ENCODE data around the gene TRERF1.
"Not testable (repeated sequence)": the region's sequence is repeated elsewhere in the genome, so short reads cannot be mapped to it uniquely, and the experiment has no call there.

TRERF1 gene

DNA sequence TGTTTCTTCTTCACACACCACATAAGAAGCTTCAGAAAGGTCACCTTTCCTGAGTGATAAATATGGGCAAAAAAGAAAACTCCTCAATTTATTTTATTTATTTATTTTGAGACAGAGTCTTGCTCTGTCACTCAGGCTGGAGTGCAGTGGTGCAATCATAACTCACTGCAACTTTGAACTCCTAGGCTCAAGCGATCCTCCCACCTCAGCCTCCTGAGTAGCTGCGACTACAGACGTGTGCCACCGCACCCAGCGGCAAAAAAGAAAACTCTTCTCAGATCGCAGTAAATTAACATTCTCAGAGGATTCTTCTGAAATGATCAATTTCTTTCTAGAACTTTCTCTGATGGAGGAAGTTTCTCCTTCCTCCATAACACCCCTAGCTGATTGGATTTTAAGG, 111.2 kb downstream of the TRERF1 start:
- FAIRE-seq (no peak), DNase-seq (ENCODE audit: insufficient read length) (no peak)
- no peak for TF ChIP-seq POLR2AphosphoS5 (IDR thresholded peaks at IDR 0.05; ENCODE audit: low read depth, low read length)

DNA sequence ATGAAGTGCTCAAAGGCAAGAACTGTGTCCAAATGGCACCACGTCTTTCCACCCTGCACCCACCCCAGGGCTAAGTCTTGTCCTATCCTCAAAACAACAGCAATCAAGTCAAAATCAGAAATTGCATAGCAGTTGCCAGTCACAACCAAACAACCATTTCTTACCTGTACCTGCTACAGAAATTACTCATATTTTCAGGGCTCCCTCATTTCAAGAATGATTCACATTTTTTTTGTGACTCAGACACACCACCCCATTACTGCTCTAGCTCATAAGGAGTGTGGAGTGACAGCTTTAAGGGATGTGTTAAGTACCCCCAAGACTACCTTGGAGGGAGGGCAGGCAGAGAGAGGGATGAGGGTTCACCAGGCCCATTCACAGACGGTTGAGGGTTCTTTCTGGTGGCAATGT, 111.7 kb downstream of the TRERF1 start:
- TF ChIP-seq POLR2AphosphoS5 (IDR thresholded peaks at IDR 0.05; ENCODE audit: low read depth, low read length) (no peak), POLR2A (IDR thresholded peaks at IDR 0.05; ENCODE audit: low read depth, low read length) (no peak), TAF1 (IDR thresholded peaks at IDR 0.05; ENCODE audit: borderline replicate concordance, low read depth, low read length) (no peak)
- DNase-seq (ENCODE audit: insufficient read length): peak; percentile 47
- FAIRE-seq: peak; percentile 83

DNA sequence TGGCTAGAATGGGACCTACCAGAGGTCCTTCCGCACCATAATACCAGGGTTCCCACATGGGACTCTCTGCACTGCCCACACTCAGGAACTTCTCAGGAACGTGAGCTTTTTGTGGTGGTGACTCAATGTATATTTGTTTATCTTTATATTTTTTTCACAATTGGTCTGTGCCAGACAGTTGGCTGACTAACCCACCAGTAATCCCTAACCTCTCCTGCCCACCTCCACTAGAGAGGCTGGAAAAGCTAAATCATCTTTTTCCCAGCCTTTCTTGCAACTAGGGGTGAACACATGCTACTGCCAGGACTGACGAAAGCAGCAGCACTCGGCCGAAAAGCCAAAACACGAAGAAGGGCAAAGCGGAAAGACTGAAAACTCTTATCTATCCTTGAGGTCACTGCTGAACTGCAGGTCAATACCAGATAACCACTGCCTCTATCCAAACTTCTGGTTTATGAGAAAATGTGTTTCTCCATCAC, 112.9 kb downstream of the TRERF1 start:
- FAIRE-seq: no peak
- no peak for DNase-seq (ENCODE audit: insufficient read length)
- TF ChIP-seq POLR2A (IDR thresholded peaks at IDR 0.05; ENCODE audit: low read depth, low read length) (no peak), POLR2AphosphoS5 (IDR thresholded peaks at IDR 0.05; ENCODE audit: low read depth, low read length) (no peak), TAF1 (IDR thresholded peaks at IDR 0.05; ENCODE audit: borderline replicate concordance, low read depth, low read length) (no peak)

DNA sequence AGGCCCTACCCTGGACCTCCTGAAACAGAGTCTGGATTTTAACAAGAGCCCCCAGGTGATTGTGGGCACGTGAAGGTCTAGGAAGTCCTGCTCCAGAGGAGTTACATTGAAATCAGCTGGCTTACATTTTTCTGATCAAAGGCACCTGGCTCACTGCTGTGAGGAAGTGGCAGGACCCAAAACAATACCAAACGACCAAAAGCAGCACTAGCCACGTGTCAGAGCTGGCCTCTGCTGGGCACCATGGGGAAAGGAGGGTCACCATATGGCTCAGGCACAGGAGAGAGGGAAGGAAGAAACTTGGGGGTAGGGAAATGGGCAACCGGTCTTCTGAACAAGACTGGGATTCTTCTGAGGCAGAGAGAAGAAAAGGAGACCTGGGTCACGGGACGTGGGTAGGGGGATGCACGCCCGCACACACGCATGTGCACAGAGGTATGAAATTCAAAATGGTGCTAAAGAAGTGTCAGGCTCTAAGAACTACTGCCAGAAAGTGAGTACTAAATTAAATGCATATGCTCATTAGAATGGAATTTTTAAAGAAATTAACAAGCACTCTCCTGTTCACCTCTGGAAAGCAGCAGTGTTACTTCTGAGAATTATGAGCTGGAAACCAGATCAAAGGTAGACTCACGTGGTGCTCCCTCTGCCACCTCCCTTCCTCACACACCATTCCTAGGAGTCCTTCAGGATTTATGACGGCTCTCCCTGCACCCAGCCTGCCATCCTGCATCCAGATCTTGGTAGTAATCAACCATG, 113.6 kb downstream of the TRERF1 start:
- no peak for TF ChIP-seq POLR2AphosphoS5 (IDR thresholded peaks at IDR 0.05; ENCODE audit: low read depth, low read length)
- TF ChIP-seq POLR2A (IDR thresholded peaks at IDR 0.05; ENCODE audit: low read depth, low read length): no peak
- no peak for TF ChIP-seq TAF1 (IDR thresholded peaks at IDR 0.05; ENCODE audit: borderline replicate concordance, low read depth, low read length)
- DNase-seq (ENCODE audit: insufficient read length) (no peak), FAIRE-seq (no peak)

DNA sequence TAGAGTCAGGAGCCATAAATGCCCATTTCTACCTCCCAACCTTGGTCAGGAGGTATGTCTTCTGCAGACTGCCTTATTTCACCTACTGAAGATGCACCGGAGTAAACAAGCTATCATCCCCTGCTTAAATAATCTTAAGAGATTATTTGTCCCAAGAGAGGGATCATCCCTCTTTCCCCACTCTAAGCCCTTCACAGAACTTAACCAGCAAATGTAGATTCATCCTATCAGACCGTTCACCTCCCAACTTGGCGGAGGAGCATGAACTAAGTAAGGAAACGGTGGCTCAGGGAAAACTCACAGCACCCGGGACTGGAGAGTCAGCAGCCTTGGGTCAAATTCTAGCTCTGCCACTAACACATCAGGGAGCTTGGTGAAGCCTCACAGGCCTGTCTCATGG, 115.3 kb downstream of the TRERF1 start:
- FAIRE-seq (no peak), DNase-seq (ENCODE audit: insufficient read length) (no peak)
- TF ChIP-seq POLR2A (IDR thresholded peaks at IDR 0.05; ENCODE audit: low read depth, low read length) (no peak), POLR2AphosphoS5 (IDR thresholded peaks at IDR 0.05; ENCODE audit: low read depth, low read length) (no peak), TAF1 (IDR thresholded peaks at IDR 0.05; ENCODE audit: borderline replicate concordance, low read depth, low read length) (no peak)

GRCh38 chr6:42335896-42336295, 115.8 kb downstream of the TRERF1 start:
- no peak for TF ChIP-seq POLR2AphosphoS5 (IDR thresholded peaks at IDR 0.05; ENCODE audit: low read depth, low read length)
- no peak for TF ChIP-seq TAF1 (IDR thresholded peaks at IDR 0.05; ENCODE audit: borderline replicate concordance, low read depth, low read length)
- no peak for TF ChIP-seq POLR2A (IDR thresholded peaks at IDR 0.05; ENCODE audit: low read depth, low read length)
- DNase-seq (ENCODE audit: insufficient read length) (no peak), FAIRE-seq (no peak)

GRCh38 chr6:42334870-42335269, 116.9 kb downstream of the TRERF1 start:
- no peak for TF ChIP-seq TAF1 (IDR thresholded peaks at IDR 0.05; ENCODE audit: borderline replicate concordance, low read depth, low read length)
- no peak for TF ChIP-seq POLR2A (IDR thresholded peaks at IDR 0.05; ENCODE audit: low read depth, low read length)
- DNase-seq (ENCODE audit: insufficient read length) (no peak), FAIRE-seq (no peak)

DNA sequence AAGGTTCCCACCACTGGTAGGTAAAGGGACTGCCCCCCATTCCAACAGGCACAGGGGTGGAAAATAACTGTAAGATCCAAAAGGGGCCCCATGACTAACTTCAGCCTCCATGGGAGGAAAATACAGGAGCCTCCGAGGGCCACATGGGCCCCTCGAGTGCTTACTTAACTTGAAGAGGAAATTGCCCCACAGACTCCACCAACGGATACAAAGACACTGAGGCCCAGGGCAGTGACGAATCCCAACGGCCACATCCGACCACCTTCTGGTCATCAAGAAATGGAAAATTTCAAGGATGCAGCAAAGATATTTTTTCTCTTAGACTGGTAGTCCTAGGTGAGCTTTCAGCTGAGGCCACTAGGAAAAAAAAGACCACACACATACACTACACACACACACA, 118.1 kb downstream of the TRERF1 start:
- FAIRE-seq: no peak
- no peak for DNase-seq (ENCODE audit: insufficient read length)
- TF ChIP-seq POLR2A (IDR thresholded peaks at IDR 0.05; ENCODE audit: low read depth, low read length) (no peak), TAF1 (IDR thresholded peaks at IDR 0.05; ENCODE audit: borderline replicate concordance, low read depth, low read length) (no peak)

GRCh38 chr6:42332916-42333315, 118.8 kb downstream of the TRERF1 start:
- TF ChIP-seq POLR2A (IDR thresholded peaks at IDR 0.05; ENCODE audit: low read depth, low read length) (no peak), POLR2AphosphoS5 (IDR thresholded peaks at IDR 0.05; ENCODE audit: low read depth, low read length) (no peak), TAF1 (IDR thresholded peaks at IDR 0.05; ENCODE audit: borderline replicate concordance, low read depth, low read length) (no peak)
- DNase-seq (ENCODE audit: insufficient read length) (no peak), FAIRE-seq (no peak)

DNA sequence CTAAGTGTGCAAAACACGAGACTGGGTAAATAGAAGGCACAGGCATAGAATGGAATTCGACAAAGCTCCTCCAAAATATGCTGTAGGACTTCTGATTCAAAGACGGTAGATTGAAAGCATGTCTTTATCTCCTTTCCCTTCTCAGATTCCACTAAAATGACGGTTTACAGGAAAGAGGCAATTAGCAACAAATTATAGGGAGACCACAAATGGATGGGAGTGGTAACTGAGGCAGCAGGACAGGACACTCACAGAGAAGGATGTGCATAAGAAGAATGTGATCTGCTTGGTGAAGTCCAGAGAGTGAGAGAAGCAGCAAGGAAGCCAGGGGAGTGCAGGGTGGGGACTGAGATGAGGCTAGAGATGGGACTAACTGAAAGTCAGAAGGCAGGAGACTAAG, 120.7 kb downstream of the TRERF1 start:
- FAIRE-seq: no peak
- no peak for DNase-seq (ENCODE audit: insufficient read length)
- TF ChIP-seq POLR2A (IDR thresholded peaks at IDR 0.05; ENCODE audit: low read depth, low read length): no peak
- TF ChIP-seq POLR2AphosphoS5 (IDR thresholded peaks at IDR 0.05; ENCODE audit: low read depth, low read length): no peak
- no peak for TF ChIP-seq TAF1 (IDR thresholded peaks at IDR 0.05; ENCODE audit: borderline replicate concordance, low read depth, low read length)

DNA sequence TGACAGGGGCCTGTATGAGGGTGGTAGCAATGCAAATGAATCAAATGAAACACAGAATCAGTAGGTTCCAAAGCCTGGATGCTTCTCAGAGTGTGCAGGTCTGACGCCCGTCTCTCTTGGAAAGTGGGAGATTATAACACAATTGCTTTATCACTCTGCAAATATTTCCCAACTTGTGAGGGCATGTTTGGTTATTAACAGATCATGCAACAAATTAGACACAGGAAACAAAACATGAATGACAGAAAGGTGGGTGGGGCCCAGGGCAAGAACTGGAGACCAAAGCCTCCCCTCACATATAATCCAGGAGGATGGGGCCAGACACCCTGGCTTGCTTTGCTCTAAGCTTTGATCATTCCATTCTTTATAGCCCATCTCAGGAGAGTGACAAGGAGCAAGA, 125.5 kb downstream of the TRERF1 start:
- TF ChIP-seq POLR2AphosphoS5 (IDR thresholded peaks at IDR 0.05; ENCODE audit: low read depth, low read length): no peak
- no peak for TF ChIP-seq POLR2A (IDR thresholded peaks at IDR 0.05; ENCODE audit: low read depth, low read length)
- TF ChIP-seq TAF1 (IDR thresholded peaks at IDR 0.05; ENCODE audit: borderline replicate concordance, low read depth, low read length): no peak
- FAIRE-seq (no peak), DNase-seq (ENCODE audit: insufficient read length) (no peak)

DNA sequence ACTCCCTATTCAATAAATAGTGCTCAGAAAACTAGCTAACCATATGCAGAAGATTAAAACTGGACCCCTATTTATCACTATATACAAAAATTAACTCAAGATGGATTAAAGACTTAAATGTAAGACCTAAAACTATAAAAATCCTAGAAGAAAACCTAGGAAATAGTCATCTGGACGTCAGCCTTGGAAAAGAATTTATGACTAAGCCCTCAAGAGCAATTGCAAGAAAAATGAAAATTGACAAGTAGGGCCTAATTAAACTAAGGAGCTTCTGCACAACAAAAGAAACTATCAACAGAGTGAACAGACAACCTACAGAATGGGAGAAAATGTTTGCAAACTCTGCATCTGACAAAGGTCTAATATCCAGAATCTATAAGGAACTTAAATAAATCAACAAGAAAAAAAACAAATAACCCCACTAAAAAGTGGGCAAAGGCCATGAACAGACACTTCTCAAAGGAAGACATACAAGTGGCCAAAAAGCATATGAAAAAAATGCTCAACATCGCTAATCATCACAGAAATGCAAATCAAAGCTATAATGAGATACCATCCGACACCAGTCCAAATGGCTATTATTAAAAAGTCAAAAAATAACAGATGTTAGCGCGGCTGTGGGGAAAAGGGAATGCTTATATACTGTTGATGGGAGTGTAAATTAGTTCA, 126.9 kb downstream of the TRERF1 start:
- not testable (repeated sequence) for FAIRE-seq; DNase-seq (ENCODE audit: insufficient read length)
